NCI-H1092 (cell line): Measurements from ENCODE around the gene PCSK2.
A peak's percentile ranks its signal among the peaks of the same experiment; 100 is the strongest.

Experiments used
- DNase-seq: peaks from one replicate; lab custom pipeline; 2025; lab: John Stamatoyannopoulos, UW

Gene PCSK2

GRCh38 chr20:17446171-17446570 is 219.3 kb downstream of the PCSK2 start:
- DNase-seq: no peak

- no peak for DNase-seq
Measured at GRCh38 chr20:17448071-17448470, 221.2 kb downstream of the PCSK2 start.

- DNase-seq: no peak
Measured at GRCh38 chr20:17449031-17449430, 222.2 kb downstream of the PCSK2 start.

- no peak for DNase-seq
Measured at GRCh38 chr20:17452441-17452840, 225.6 kb downstream of the PCSK2 start.

DNA sequence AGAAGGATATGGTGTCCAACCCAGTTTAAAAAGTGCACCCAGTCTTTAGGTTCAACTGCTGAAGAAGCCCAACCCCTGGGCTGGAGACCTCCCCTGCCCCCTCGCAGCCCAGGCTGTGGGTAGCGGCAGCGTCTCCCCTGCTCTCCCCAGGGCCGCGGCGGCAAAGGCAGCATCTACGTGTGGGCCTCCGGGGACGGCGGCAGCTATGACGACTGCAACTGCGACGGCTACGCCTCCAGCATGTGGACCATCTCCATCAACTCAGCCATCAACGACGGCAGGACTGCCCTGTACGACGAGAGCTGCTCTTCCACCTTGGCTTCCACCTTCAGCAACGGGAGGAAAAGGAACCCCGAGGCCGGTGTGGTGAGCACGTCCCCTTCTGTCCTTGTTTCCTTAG is 226.8 kb downstream of the PCSK2 start:
- DNase-seq: no peak

- no peak for DNase-seq
Measured at GRCh38 chr20:17456279-17456678, 229.4 kb downstream of the PCSK2 start.

GRCh38 chr20:17457079-17457478 is 230.2 kb downstream of the PCSK2 start:
- no peak for DNase-seq

GRCh38 chr20:17457588-17458190 is 230.8 kb downstream of the PCSK2 start:
- no peak for DNase-seq

DNA sequence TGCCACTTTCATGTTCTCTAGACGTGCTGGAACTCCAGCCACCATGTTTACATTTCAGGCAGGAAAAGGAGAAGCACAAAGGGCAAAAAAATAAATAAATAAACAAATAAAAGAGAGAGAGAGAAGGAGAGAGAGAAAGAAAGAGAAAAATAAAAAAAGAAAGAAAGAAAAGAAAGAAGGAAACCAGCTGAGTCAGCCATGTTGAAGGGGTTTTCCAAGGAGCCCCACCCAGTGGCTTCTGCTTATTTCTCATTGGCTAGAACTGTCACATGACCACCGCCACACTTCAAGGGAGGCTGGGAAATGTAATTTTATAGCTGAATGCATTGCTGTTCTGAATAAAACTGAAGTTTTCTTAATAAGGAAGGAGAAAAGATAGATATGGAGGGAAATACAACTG is 233.3 kb downstream of the PCSK2 start:
- DNase-seq: no peak

- DNase-seq: no peak
Measured at GRCh38 chr20:17461941-17462340, 235.1 kb downstream of the PCSK2 start.

DNA sequence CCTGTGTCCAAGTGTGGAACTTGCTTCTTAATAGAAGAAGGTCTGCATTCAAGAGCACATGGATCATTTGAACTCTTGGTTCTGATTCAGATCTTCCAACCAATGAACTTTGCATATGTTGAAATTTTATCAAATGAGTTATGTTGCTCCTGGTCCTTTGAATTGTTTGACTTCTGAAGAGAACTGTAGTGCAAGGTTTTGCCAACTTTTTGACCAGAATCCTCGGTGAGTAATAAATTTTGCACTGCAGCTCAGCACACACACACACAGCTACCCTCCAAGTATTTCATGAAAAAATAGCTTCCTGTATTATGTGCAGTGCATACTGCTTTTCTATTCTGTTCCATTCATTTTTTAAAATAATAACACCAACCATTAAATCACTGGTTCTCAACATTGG is 236.9 kb downstream of the PCSK2 start:
- no peak for DNase-seq

- no peak for DNase-seq
Measured at GRCh38 chr20:17465236-17465635, 238.4 kb downstream of the PCSK2 start.

GRCh38 chr20:17466641-17467040 is 239.8 kb downstream of the PCSK2 start:
- no peak for DNase-seq

GRCh38 chr20:17467120-17467655 is 240.3 kb downstream of the PCSK2 start:
- DNase-seq: no peak

GRCh38 chr20:17468073-17468840 is 241.4 kb downstream of the PCSK2 start:
- DNase-seq: no peak

- no peak for DNase-seq
Measured at GRCh38 chr20:17469246-17470030, 242.6 kb downstream of the PCSK2 start.

GRCh38 chr20:17470521-17470920 is 243.7 kb downstream of the PCSK2 start:
- DNase-seq: no peak

DNA sequence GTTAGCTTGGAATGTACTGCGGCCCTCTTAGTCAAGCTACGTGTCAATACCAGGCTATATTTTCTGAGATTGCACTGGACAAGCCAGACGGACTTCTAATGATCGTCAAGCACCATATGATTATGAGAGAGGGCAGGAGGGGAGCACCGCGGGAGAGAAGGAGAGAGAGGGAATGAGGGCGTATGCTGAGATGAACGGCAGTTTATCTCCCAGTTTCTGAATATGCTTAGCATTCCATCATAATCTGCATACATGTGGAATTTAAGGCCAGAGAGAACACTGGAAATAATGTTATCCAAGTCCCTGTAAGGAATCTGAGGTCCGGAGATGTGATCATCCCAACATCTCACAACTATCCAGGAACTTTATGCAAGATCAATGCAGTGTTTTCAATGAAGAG is 244.1 kb downstream of the PCSK2 start:
- no peak for DNase-seq

GRCh38 chr20:17471606-17472187 is 244.9 kb downstream of the PCSK2 start:
- peak; percentile 26 for DNase-seq

- DNase-seq: no peak
Measured at GRCh38 chr20:17473659-17474058, 246.8 kb downstream of the PCSK2 start.

DNA sequence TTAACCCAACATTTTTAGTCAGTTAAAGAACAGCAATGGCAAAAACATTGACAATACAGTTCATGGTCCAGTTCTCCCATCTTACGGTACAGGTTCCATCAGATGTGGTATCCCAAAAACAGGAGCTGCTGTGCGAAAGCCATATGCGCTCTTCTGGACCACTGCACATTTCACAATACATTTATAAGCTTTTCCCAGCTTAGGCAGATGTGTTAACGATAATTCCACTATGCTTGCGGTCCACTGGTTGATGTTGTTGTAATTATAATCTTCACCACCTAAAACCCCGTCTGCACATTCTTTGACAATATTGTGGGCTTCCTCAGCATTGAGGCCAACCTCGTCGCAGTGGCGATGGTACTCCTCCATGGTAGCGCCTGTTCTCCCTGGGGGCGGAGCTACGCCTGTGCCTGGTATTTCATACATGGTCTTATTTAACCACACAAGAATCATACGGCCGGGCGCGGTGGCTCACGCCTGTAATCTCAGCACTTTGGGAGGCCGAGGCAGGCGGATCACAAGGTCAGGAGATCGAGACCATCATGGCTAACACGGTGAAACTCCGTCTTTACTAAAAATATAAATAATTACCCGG is 252.3 kb downstream of the PCSK2 start:
- DNase-seq: no peak

- DNase-seq: no peak
Measured at GRCh38 chr20:17480696-17481095, 253.9 kb downstream of the PCSK2 start.
